SH-SY5Y (cell line): ENCODE measurements around the gene ITPRIP.

Source experiments
- GATA2 ChIP-seq: IDR thresholded peaks from 2 replicates; pipeline ENCODE4 v1.6.1; 2011; ENCODE audit warnings: mild to moderate bottlenecking, low read depth, low read length
- GATA3 ChIP-seq: IDR thresholded peaks from 2 replicates; pipeline ENCODE4 v1.6.1; 2011; ENCODE audit warnings: low read depth, mild to moderate bottlenecking, low read length, moderate library complexity

- no peak for TF ChIP-seq GATA3
- no peak for TF ChIP-seq GATA2
These were observed 1.3 kb downstream of the ITPRIP start for GRCh38 chr10:104336821-104337467.
